ENCODE measurements around the gene UFM1. TPM values are rescaled to one million over a fixed set of nuclear protein-coding genes. Genes with fewer than 3 reads are reported as not detected.

UFM1 gene
- total and polyA plus RNA-seq, 2 donors (not counting 3 experiments of a cell fraction or from before 2014, with no cell fraction given), result 16.8 to 51.5 TPM

GRCh38 chr13:38350114-38350617, 515 bp downstream of the UFM1 start:
- peak overlapping the region; percentile 97 for H3K27ac ChIP-seq (ENCODE audit: insufficient read depth, low read depth, low read length)
- peak overlapping the region; percentile 100 for H3K9ac ChIP-seq (replicated peaks; ENCODE audit: extremely low read depth, insufficient read depth, low read length)
- CTCF ChIA-PET, result interaction anchor here (2.2 kb wide), 2 partner anchors 17 to 710 kb away, joined by 5 to 7 read pairs; no protein-coding TSS in a partner anchor
- peak overlapping the region; percentile 61 to 95 (median 89) for H3K4me3 ChIP-seq (replicated peaks in 1 of 3; ENCODE audit: insufficient read depth in 1 of 3, low read depth in 1 of 3, low read length in 3 of 3)
- peaks cover 3% of the 10 kb centered on the region for H4K20me1 ChIP-seq (replicated peaks; ENCODE audit: control insufficient read depth, extremely low read depth, insufficient read depth, low read length)
- dilution Hi-C loops (cut with MboI; ENCODE audit: extremely low pct_ligation_motif_present, low sequenced_read_pairs), result no loop called here
- no peak for FAIRE-seq
- H3K36me3 ChIP-seq (ENCODE audit: control insufficient read depth in 2 of 2, extremely low read depth in 1 of 2, insufficient read depth in 2 of 2, low read length in 2 of 2), result peaks cover 0 to 10% of the 10 kb centered on the region in 2 experiments
- intact Hi-C loops (cut with micrococcal nuclease), result loop anchor here (1.0 kb wide), 1 partner anchor 1223 kb away; no protein-coding TSS in a partner anchor
- BruUV-seq (replicated peaks), result TSS peak; percentile 56
- POLR2A ChIA-PET, result interaction anchor here (1.5 kb wide), 1 partner anchor 9 kb away, joined by 4 read pairs; no protein-coding TSS in a partner anchor
- H3K79me2 ChIP-seq (ENCODE audit: control insufficient read depth, insufficient read depth, low read length), result peaks cover 35% of the 10 kb centered on the region
- no peak for DNase-seq (ENCODE audit: low read depth, low spot score)
- no peaks in the 10 kb centered on the region for H3K9me3 ChIP-seq (replicated peaks; ENCODE audit: control insufficient read depth, insufficient read depth, low read length)
- TF ChIP-seq GATA2 (IDR thresholded peaks at IDR 0.05; ENCODE audit: insufficient read depth, insufficient read length, low read depth, low read length) (no peak), JUN (IDR thresholded peaks at IDR 0.05; ENCODE audit: borderline replicate concordance, insufficient read depth, insufficient read length, low read depth) (no peak), FOS (IDR thresholded peaks at IDR 0.05; ENCODE audit: borderline replicate concordance, insufficient read depth, low read length) (no peak), MYC (IDR thresholded peaks at IDR 0.05; ENCODE audit: low read depth, low read length) (no peak), CTCF (IDR thresholded peaks at IDR 0.05; ENCODE audit: extremely low read depth in 1 of 2, insufficient read depth in 1 of 2, low read depth in 1 of 2, low read length in 2 of 2) (no peak), POLR2AphosphoS5 (IDR thresholded peaks at IDR 0.05; ENCODE audit: insufficient read depth, low read depth, low read length) (no peak), EZH2 (IDR thresholded peaks at IDR 0.05; ENCODE audit: borderline replicate concordance, low read depth, low read length, severe bottlenecking) (no peak), MAX (IDR thresholded peaks at IDR 0.05; ENCODE audit: insufficient read depth, insufficient read length) (no peak), POLR2A (IDR thresholded peaks at IDR 0.05; ENCODE audit: low read depth, low read length) (no peak)
- peaks cover 18% of the 10 kb centered on the region for H3K4me1 ChIP-seq (ENCODE audit: control insufficient read depth, extremely low read depth, insufficient read depth, low read length)
- H3K4me2 ChIP-seq (ENCODE audit: insufficient read depth, low read length), result peak overlapping the region; percentile 98
- no peaks in the 10 kb centered on the region for H3K9me1 ChIP-seq (replicated peaks; ENCODE audit: control insufficient read depth, extremely low read depth, insufficient read depth, low read length)
- H3K27me3 ChIP-seq (ENCODE audit: control insufficient read depth in 2 of 2, insufficient read depth in 2 of 2, low read length in 2 of 2), result no peaks in the 10 kb centered on the region
- H2AFZ ChIP-seq (ENCODE audit: low read depth, low read length), result peak overlapping the region; percentile 95

Data from endothelial cell of umbilical vein (primary cell).